PC-3 (cell line): ENCODE measurements around the gene ARHGEF2.

ENCODE experiments used
- EZH2 ChIP-seq: fragments of 300-600 bp; sonication (generic); IDR thresholded peaks from one replicate; pipeline ENCODE4 v1.6.1; 2017; ENCODE audit warnings: antibody characterized with exemption, mild to moderate bottlenecking, low read length; ENCODE audit not compliant: unreplicated experiment
- EZH2phosphoT487 ChIP-seq: fragments of 300-600 bp; sonication (generic); IDR thresholded peaks from 2 replicates; pipeline ENCODE4 v1.6.1; 2018; ENCODE audit warnings: mild to moderate bottlenecking, antibody characterized with exemption, low read length, borderline replicate concordance
- TF ChIP-seq, protein P1 (sequence below): fragments of 300-600 bp; sonication (generic); conservative IDR thresholded peaks from 2 replicates; pipeline ENCODE4 v1.5.1; 2017; ENCODE audit warnings: antibody characterized with exemption, low read depth, mild to moderate bottlenecking, low read length

DNA sequence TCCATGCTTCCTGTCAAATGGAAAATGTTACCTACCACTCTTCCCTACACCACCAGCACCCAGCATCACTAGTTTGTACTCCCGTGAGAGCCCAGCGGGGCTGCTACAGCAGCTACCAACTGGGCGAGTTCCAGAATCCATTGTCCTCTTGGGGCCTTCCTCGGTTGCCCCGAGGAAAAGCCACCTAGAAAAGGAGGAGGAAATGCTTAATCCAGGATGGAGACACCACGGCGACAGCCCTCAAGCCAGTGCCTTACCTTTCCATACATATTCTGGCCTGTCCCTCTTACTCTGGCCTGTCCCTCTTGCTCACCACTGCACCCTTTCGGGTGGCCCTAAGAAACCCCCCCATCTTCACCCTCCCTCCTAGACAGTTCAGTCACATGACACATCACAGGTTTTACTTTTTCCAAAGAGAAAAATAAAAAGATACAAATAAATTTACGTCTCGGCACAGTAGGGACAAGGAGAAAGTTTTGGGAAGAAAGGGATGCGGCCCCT is 67.7 kb downstream of the ARHGEF2 start:
- TF ChIP-seq, protein P1, sequence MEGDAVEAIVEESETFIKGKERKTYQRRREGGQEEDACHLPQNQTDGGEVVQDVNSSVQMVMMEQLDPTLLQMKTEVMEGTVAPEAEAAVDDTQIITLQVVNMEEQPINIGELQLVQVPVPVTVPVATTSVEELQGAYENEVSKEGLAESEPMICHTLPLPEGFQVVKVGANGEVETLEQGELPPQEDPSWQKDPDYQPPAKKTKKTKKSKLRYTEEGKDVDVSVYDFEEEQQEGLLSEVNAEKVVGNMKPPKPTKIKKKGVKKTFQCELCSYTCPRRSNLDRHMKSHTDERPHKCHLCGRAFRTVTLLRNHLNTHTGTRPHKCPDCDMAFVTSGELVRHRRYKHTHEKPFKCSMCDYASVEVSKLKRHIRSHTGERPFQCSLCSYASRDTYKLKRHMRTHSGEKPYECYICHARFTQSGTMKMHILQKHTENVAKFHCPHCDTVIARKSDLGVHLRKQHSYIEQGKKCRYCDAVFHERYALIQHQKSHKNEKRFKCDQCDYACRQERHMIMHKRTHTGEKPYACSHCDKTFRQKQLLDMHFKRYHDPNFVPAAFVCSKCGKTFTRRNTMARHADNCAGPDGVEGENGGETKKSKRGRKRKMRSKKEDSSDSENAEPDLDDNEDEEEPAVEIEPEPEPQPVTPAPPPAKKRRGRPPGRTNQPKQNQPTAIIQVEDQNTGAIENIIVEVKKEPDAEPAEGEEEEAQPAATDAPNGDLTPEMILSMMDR: no peak
- TF ChIP-seq EZH2 (no peak), EZH2phosphoT487 (no peak)
